Upper lobe of left lung (tissue), 4 donors: ENCODE measurements around the gene ANKHD1.

Experiments
- EP300 ChIP-seq, 4 donors: sonication (generic); formaldehyde crosslinking; IDR thresholded peaks; one replicate each; pipeline ENCODE4 v1.5.1; 2017; ENCODE audit warnings: antibody characterized with exemption in 4 of 4, control low read depth in 2 of 4
- POLR2A ChIP-seq, 4 donors: fragments of 450-650 bp; IDR thresholded peaks; one replicate each; pipeline ENCODE4 v1.5.1; 2016 to 2017; ENCODE audit warnings: antibody characterized with exemption in 4 of 4, mild to moderate bottlenecking in 2 of 4
- TF ChIP-seq, protein P1 (sequence below), 6 experiments: fragments of 450-650 bp in 4 of 6; fragments of 200-600 bp in 2 of 6; sonication (generic) in 2 of 6; IDR thresholded peaks; one replicate each; pipeline ENCODE4 v1.5.1; 2016 to 2019; ENCODE audit warnings: antibody characterized with exemption in 6 of 6

DNA sequence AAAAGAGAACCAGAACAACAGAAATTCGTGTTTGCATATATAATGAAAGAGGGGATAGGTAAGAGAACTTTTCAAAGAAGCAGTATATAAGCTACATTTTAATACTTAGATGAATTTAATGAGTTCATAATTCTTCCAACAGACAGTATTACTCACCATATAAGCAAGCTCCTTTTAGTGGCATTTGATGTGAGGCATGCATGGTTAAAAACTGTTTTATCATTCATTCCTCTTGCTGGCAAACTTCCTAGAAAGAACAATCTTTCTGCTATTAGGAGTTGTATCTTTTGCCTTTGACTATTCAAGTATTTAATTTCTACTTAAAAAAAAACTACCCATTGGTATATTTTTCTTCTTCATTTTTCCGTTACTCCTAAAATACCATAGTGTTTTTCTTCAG is 80.1 kb downstream of the ANKHD1 start:
- TF ChIP-seq EP300 (IDR thresholded peaks at IDR 0.05): no peak
- TF ChIP-seq, protein P1, sequence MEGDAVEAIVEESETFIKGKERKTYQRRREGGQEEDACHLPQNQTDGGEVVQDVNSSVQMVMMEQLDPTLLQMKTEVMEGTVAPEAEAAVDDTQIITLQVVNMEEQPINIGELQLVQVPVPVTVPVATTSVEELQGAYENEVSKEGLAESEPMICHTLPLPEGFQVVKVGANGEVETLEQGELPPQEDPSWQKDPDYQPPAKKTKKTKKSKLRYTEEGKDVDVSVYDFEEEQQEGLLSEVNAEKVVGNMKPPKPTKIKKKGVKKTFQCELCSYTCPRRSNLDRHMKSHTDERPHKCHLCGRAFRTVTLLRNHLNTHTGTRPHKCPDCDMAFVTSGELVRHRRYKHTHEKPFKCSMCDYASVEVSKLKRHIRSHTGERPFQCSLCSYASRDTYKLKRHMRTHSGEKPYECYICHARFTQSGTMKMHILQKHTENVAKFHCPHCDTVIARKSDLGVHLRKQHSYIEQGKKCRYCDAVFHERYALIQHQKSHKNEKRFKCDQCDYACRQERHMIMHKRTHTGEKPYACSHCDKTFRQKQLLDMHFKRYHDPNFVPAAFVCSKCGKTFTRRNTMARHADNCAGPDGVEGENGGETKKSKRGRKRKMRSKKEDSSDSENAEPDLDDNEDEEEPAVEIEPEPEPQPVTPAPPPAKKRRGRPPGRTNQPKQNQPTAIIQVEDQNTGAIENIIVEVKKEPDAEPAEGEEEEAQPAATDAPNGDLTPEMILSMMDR (IDR thresholded peaks at IDR 0.05): no peak
- no peak for TF ChIP-seq POLR2A (IDR thresholded peaks at IDR 0.05)
